ENCODE results near the gene TAL2. TPM values are rescaled to one million over a fixed set of nuclear protein-coding genes. Genes with fewer than 3 reads are reported as not detected.

Gene TAL2
- total RNA-seq, 1 experiment from 2014 or later = 0.50 TPM

DNA sequence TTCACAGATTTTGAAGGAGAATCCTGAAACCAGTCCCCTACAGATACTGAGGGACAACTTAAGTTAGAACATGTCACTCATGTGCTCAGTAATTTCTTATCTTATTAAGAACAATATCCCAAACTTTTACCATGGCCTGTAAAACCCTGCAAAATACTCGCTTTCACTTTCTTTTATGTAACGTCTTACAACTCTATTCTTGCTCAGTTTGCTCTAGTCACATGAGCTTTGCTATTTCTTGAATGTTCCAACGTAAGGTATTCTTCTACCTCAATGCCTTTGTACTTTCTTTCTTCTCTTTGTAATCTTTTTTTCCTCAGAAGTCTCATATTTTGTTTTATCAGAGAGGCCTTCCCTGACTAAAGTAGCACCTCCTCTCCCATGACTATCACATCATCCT lies 46.1 kb downstream of the TAL2 start:
- Mint-ChIP-seq H3K4me3 (no peak overlapping the region), H3K4me1 (no peaks in the 10 kb centered on the region), H3K27me3 (ENCODE audit: low read depth) (no peaks in the 10 kb centered on the region), H3K27ac (0 out of 7 replicates have a peak overlapping the region, but pooled peaks of 1 of the 3 experiments have one; percentile 25), H3K36me3 (ENCODE audit: insufficient read depth in 1 of 3, low read depth in 3 of 3) (no peaks in the 10 kb centered on the region; a peak in 1 of 7 replicates), H3K9me3 (no peaks in the 10 kb centered on the region)
- Histone ChIP-seq H3K56ac (ENCODE audit: insufficient read length, low read depth, low read length) (no peak overlapping the region), H3K27ac (ENCODE audit: insufficient read length, low read depth, low read length) (no peak overlapping the region), H3K4ac (ENCODE audit: low read depth, low read length) (no peak overlapping the region), H3K23ac (ENCODE audit: insufficient read length, low read depth, low read length) (no peak overlapping the region), H2BK15ac (ENCODE audit: low read depth, low read length) (no peak overlapping the region), H2BK120ac (ENCODE audit: low read depth, low read length, poor library complexity, severe bottlenecking) (no peak overlapping the region), H3K79me1 (ENCODE audit: insufficient read depth, low read depth, low read length, poor library complexity, severe bottlenecking) (no peaks in the 10 kb centered on the region), H3K4me1 (ENCODE audit: insufficient read depth, low read length) (no peaks in the 10 kb centered on the region), H4K8ac (replicated peaks; ENCODE audit: insufficient read length, low read depth, low read length) (no peak overlapping the region), H2BK12ac (ENCODE audit: insufficient read length, low read depth, low read length) (no peak overlapping the region), H3K9me3 (ENCODE audit: control insufficient read depth, low read depth, low read length) (no peaks in the 10 kb centered on the region), H3K23me2 (ENCODE audit: insufficient read length, low read depth, low read length, poor library complexity, severe bottlenecking) (no peaks in the 10 kb centered on the region), H3K4me2 (ENCODE audit: insufficient read depth, insufficient read length, low read length) (no peak overlapping the region), H3K18ac (ENCODE audit: insufficient read length, low read depth, low read length) (no peak overlapping the region), H3K79me2 (ENCODE audit: insufficient read depth, low read length) (no peaks in the 10 kb centered on the region), H2BK5ac (ENCODE audit: insufficient read length, low read length) (no peak overlapping the region), H3T11ph (ENCODE audit: low read length) (no peak overlapping the region), H4K20me1 (ENCODE audit: control insufficient read depth, insufficient read depth, insufficient read length) (no peaks in the 10 kb centered on the region), H4K91ac (ENCODE audit: insufficient read length, low read depth, low read length) (no peak overlapping the region), H3K14ac (ENCODE audit: insufficient read depth, low read length) (no peak overlapping the region), H2BK20ac (ENCODE audit: low read depth, low read length, poor library complexity, severe bottlenecking) (no peak overlapping the region), H3K27me3 (ENCODE audit: insufficient read depth, low read length) (no peaks in the 10 kb centered on the region), H4K5ac (ENCODE audit: insufficient read length, low read depth, low read length) (no peak overlapping the region), H2AK5ac (ENCODE audit: insufficient read length, low read length) (no peak overlapping the region), H3K9ac (ENCODE audit: extremely low read depth, insufficient read length, low read length) (no peak overlapping the region), H2AFZ (ENCODE audit: low read length) (no peak overlapping the region)
- no peak for DNase-seq
- no CpG with 5 or more reads among the region's 3 CpGs for WGBS (ENCODE audit: extremely low coverage, insufficient read length, low lambda C conversion rate)
- TF ChIP-seq, protein P1, sequence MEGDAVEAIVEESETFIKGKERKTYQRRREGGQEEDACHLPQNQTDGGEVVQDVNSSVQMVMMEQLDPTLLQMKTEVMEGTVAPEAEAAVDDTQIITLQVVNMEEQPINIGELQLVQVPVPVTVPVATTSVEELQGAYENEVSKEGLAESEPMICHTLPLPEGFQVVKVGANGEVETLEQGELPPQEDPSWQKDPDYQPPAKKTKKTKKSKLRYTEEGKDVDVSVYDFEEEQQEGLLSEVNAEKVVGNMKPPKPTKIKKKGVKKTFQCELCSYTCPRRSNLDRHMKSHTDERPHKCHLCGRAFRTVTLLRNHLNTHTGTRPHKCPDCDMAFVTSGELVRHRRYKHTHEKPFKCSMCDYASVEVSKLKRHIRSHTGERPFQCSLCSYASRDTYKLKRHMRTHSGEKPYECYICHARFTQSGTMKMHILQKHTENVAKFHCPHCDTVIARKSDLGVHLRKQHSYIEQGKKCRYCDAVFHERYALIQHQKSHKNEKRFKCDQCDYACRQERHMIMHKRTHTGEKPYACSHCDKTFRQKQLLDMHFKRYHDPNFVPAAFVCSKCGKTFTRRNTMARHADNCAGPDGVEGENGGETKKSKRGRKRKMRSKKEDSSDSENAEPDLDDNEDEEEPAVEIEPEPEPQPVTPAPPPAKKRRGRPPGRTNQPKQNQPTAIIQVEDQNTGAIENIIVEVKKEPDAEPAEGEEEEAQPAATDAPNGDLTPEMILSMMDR (conservative IDR thresholded peaks at IDR 0.05) = no peak

All from H9 (cell line).